GM21515 (cell line): ENCODE results near the gene VMAC.

ENCODE experiments used
- ATAC-seq: cut with Tn5 transposase; IDR thresholded peaks from one replicate; pipeline ENCODE4 v1.9.1; 2021; ENCODE audit not compliant: unreplicated experiment

The VMAC gene

DNA sequence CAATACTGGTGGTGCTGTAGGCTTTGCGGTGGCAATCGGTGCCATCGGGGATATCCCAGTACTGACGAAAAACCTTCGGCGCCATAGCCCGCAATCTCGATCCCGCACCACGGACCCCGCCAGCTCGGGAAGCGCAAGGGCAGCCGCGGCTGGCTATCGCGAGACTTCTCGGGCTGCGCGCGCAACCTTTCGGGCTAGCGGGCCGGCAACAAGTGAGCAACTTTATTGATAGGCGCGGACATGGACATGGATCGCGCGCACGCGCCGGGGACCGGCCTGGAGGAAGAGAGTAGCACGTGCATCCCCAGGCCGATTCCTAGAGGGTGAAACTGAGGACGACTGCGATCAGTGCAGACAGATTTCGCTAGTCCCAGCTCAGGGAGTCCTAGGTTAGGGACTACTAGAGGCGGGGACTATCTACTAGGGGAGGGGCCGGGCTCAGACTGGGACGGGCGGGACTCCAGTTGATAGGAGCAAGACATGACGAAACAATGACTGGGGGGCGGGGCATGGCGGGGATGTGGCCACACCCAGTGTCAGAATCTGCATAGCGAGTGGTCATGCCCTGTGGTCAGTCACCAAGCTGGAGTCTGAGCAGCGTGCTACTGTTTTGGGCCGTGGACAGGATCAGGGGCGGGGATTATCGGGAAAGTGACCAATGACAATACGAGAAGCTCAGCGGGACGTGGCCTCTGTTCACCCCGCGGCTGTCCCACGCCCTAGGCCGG is 884 bp upstream of the VMAC start, which contains the start of gene NDUFA11:
Gene NDUFA11 (minus strand): TSS at position 167 of the 728 bp plus-strand sequence. CDS start 82 bp downstream, at position 85.
- ATAC-seq: peak; percentile 32

DNA sequence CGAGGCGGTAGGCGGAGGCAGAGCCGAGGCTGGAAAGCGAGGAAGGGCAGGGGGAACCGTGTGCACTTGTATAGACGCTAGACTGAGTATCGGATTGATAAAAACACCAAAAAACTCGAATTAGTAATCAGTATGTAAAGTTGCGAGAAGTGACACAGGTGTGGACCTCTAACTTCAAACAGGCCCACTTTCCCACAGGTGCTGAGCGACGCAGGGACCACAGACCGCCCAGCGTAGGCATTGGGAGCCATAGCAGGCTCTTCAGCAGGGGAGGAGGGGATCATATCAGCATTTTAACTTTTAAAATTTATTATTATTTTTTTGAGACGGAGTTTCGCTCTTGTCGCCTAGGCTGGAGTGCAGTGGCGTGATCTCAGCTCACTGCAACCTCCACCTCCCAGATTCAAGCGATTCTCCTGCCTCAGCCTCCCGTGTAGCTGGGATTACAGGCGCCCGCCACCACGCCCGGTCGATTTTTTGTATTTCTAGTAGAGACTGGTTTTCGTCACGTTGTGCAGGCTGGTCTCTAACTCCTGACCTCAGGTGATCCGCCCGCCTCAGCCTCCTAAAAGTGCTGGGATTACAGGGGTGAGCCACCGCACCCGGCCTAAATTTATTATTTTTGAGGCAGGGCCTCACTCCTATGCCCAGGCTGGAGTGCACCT is 574 bp downstream of the VMAC start:
- ATAC-seq: no peak

DNA sequence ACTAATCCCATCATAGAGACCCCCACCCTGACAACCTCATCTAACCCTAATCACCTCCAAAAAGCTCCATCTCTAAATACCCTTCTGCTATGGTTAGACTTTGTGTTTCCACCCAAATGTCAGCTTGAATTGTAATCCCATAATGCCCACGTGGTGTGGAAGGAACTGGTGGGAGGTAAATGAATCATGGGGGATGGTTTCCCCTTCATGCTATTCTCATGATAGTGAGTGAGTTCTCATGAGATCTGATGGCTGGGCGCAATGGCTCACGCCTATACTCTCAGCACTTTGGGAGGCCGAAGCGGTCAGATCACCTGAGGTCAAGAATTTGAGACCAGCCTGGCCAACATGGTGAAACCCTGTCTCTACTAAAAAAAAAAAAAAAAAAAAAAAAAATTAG is 2.6 kb downstream of the VMAC start:
- ATAC-seq: no peak

DNA sequence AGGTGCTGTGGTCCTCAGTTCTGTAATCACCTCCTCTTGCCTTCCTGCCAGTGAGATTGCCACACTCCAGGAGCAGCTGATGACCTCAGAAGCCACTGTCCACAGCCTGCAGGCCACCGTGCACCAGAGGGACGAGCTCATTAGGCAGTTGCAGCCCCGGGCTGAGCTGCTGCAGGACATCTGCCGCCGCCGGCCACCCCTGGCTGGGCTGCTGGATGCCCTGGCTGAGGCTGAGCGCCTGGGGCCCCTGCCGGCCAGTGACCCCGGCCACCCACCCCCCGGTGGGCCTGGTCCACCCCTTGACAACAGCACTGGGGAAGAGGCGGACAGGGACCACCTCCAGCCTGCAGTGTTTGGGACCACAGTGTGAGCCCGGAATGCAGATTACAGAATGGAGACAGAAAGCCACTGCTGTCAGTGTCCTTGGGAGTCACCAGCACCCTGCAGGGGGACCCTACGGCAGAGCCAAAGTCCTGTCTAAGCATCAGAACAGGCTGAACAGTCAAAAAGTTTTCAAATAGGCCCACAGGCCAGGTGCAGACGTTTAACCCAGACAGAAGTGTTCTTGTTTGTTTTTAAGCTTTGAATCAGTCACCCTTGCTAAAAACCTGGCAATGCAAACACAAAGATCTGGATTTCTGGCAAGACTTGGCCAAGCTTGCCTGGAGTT is 4.2 kb downstream of the VMAC start:
- ATAC-seq: no peak

DNA sequence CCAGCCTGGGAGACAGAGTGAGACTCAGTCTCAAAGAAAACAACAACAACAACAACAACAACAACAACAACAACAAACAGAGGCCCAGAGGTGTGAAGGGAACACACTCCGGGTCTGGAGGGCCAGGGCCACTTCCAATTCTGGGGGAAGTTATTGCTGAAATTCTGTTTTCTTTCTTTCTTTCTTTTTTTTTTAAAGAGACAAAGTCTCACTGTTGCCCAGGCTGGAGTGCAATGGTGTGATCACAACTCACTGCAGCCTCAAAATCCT is 5.9 kb downstream of the VMAC start:
- ATAC-seq: no peak

DNA sequence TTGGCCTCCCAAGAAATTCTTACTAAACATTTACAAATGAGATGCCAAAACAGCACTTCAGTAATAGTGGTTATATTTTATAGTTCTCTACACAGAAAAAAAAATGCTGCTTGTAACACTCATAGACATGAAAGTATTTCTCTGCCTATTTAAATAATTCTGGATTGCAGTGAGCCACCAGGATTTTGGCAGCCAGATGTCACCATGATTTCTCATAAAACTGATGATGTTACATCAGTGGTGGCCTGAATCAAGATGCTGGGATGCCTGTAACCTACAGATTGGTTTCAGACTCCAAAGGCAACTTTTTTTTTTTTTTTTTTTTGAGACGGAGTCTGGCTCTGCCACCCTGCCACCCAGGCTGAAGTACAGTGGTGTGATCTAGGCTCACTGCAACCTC is 6.7 kb downstream of the VMAC start:
- ATAC-seq: no peak

DNA sequence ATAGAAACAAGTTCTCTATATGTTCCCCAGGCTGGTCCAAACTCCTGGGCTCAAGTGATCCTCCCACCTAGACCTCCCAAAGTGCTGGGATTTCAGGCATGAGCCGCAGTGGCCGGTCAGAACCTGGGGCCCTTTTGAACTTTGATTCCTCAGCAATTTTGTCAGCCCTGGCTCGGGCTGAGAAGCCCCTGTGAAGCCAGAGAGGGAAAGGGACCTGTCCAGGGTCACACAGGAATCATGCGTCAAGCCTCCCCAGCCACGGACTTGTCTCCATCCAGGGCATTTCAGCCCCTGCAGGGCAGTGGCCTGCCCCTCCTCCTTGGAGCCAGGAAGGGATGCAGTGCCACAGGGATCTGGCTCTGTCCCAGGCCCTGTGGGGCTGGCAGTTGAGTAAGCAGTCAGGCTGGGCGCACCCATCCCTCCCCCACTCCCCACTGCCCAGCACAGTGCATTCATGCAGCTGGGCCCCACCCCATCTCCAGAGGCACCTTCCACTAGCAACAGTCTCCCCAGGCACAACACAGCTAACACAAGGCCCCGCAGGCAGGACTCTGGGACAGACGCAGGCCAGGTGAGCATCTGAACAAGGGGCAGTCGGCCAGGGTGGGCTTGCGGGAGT is 9.2 kb downstream of the VMAC start, which contains the start of gene CAPS:
Gene CAPS (plus strand): TSS at position 516 of the 619 bp plus-strand sequence. CDS start 153 bp downstream, outside the sequence.
- no peak for ATAC-seq

DNA sequence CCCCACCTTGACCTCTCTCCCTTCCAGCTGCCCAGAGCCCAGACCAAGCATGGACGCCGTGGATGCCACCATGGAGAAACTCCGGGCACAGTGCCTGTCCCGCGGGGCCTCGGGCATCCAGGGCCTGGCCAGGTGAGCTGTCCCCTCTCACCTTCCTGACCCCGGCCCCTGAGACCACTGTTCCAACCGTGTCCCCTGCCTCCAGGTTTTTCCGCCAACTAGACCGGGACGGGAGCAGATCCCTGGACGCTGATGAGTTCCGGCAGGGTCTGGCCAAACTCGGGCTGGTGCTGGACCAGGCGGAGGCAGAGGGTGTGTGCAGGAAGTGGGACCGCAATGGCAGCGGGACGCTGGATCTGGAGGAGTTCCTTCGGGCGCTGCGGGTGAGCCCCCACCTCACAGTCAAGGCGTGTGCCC is 9.7 kb downstream of the VMAC start:
- no peak for ATAC-seq

DNA sequence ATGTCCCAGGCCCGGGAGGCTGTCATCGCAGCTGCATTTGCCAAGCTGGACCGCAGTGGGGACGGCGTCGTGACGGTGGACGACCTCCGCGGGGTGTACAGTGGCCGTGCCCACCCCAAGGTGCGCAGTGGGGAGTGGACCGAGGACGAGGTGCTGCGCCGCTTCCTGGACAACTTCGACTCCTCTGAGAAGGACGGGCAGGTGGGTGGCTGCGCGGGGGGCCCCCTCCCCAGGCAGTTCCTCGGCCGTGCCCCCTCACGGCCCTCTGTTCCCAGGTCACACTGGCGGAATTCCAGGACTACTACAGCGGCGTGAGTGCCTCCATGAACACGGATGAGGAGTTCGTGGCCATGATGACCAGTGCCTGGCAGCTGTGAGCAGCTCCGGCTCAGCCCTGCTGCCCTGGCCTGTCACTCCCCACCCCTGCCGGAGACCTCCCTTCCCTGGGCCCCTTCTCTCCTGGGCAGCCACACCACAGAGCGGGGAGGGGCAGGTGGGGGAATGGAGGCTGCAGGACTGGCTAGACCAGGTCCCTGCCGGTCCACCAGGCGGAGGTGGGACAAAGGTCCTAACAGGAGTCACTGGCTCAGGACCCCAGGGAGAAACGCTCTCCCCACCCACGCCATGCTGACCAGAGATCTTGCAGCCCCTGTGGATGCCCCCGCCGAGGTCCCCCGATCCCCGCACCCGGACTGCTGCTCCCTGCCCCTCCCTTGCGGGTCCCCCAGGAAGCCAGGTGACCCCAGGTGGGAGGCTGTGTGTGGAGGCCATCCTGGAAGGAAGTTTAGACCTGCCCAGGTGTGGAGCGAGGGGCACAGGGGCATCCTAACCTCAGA is 10.5 kb downstream of the VMAC start:
- no peak for ATAC-seq

DNA sequence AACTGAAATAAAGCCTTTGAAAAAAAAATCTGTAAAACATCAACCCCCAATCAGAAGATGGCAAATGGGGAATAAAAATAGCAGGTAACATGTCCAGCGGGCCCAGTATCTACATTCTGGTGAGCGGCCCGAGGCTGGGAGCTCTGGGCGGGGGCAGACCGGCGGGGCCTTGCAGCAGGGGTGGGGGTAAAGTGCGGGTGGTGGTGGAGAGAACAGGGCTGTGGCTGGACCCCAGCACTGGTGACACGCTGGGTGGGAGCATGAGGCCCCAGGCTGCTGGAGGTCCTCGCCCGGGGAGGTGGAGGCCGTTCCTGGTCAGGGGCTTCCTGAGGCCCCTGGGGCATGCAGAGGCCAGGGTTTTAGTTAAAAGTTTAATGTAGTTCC is 11.1 kb downstream of the VMAC start:
- no peak for ATAC-seq

DNA sequence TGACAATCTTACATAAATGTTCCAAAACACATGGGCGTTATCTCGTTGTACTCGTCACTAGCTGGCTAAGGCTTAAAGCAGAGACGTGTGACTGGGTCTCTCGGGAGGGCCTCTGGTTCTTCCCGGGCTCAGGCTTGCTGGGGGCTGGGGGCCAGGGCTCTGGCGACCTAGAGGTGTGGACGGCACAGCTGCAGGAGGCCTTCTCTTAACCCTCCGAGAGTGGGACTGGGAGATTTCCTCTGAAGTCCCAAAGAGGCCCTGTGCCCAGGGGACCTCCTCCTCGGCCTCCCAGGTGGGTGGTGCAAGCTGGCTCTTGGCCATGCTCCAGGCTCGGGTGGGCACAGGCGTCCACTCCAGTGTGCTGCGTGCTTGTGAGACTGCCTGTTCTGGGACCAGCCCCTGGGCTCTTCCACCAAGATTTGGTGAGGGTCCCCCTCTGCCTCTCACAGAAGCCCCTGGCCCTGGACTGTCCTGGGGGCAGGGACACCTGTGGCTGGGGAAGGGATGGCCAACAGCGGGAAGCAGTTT is 11.6 kb downstream of the VMAC start:
- no peak for ATAC-seq

DNA sequence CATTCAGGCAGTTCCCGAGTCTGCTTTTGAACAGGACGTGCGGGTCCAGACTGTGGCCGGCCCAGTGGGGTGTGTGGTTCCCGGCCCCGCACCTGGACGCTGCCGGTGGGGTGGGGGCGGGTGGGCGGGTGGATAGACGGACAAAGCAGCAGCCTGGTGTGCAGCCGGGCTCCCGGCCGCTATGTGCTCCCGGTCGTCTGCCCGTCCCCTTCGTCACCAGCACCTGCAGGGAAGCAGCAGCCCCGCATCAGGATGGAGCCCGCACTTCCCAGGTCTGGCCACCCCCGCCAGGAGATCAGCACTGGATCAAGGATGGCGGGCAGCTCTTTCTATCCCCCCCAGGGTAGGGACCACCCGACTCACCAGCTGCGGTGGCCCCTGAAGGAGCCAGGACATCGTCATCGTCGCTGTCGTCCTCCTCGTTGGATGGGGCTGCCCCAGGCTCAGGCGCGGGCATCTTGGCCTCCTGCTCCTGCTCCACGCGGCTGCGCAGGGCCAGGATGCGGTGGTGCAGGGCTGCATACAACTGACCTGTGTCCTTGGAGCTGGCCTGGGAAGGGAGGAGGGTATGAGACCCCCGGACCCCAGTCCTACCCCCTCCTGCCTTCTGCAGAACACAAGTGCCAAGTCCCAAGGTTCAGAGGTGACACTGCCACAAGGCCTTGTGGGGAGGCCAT is 12.9 kb downstream of the VMAC start:
- ATAC-seq: no peak

DNA sequence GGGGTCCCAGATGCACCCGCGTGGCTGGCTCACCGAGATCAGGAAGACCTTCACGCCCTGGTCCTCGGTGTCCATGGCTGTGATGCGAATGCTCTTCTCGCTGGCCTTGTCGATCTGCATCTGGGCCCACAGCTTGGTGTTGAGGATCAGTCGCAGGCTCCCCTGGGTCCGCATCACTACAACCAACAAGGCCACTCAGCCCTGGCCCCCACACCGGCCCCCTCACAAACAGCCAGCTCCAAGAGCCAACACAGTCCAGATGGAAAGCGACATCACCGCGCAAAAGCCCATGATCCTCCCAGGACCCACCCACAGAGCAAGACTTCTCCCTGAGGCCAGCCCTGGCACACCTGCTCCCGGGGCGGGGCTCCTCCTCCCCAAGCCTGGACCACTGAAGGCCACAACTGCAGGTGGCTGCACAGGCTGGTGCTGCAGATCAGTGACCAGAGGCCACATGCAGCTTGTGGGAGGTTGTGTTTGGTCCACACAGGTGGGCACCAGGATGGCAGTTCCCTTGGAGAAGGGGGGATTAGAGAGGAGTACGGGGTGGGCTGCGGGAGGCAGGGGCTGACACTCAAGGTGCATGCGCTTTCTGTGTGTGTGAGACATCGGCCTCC is 13.9 kb downstream of the VMAC start:
- no peak for ATAC-seq

DNA sequence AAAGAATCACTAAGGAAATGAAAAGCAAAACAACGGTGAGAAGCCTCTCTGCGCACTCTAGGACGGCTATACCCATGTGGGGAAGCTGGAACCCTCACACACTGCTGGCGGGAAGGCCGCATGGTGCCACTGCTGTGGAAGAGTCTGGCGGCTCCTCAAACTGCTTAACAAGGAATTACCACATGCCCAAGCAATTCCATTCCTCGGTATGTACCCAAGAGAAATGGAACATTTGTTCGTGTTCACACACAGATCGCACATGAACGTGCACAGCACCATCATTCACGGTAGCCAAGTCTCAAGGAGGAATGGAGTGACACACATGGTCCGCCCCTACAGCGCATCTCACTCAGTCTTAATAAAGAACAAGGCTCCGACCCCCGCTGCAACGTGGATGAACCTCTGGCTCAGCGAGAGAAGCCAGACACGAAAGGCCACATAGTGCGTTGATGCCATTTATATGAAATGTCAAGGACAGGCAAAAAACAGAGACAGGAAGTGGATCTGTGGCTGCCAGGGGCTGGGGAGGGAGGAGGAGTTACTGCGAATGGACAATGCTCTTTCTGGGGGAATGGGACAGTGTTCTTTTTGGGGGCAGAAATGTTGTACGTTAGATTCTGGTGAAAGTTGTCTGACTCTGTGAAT is 17.0 kb downstream of the VMAC start:
- no peak for ATAC-seq

DNA sequence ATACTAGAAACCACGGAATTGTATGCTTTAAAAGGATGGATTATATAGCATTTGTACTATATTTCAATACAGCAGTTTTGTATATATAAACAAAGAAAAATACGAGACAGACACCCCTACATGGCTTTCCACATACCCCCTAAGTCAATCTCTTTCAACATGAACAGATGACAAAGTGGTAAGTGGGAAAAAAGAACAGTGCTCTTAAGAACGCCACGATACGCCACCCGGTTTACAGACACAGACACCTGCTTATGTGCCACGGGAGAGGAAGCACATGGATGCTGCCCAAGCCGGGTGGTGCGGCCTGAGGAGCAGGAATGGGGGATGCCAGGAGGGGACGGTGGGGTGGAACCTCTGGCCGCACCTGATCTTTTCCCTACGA is 17.5 kb downstream of the VMAC start:
- no peak for ATAC-seq

DNA sequence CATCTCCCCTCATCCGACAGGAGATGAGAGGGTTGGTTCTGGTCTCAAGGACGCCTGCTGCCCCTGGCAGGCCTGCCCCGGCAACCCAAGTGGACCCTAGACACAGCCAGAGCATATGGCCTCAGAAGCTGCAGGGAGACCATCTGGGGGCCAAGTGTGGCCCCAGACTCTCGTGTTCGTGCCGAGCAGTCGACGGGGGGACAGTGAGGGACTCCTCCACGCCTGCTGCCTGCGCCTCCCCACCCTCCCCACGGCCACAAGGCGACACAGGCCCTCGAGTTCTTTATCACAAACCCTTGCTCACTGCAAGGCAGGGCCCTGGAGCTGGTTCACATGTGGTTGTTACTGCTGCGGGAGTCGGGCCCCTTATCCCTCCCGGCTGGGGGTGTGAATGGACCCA is 18.7 kb downstream of the VMAC start:
- no peak for ATAC-seq

DNA sequence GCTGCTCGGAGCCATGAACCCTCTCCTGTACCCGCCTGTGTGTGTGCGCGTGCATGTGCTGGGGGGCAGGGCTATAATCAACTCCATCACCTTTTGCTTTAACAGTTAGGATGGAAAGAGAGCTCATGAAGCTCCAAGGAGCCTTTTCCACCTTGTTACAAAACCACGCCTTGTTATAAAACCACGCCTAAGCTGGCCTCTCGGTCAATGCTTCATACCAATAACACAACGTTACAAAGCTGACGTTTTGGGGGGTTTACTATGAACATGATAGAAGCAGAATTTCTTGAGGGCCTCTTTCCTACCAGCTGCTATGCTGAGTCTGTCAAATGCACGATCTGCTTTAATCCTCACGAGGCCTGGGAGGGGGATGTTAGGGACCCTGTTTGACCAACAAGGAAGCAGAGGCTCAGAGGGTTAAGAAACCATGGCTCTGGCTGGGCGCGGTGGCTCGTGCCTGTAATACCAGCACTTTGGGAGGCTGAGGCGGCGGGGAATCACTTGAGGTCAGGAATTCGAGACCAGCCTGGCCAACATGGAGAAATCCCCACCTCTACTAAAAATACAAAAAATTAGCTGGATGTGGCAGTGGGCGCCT is 21.3 kb downstream of the VMAC start:
- ATAC-seq: no peak

DNA sequence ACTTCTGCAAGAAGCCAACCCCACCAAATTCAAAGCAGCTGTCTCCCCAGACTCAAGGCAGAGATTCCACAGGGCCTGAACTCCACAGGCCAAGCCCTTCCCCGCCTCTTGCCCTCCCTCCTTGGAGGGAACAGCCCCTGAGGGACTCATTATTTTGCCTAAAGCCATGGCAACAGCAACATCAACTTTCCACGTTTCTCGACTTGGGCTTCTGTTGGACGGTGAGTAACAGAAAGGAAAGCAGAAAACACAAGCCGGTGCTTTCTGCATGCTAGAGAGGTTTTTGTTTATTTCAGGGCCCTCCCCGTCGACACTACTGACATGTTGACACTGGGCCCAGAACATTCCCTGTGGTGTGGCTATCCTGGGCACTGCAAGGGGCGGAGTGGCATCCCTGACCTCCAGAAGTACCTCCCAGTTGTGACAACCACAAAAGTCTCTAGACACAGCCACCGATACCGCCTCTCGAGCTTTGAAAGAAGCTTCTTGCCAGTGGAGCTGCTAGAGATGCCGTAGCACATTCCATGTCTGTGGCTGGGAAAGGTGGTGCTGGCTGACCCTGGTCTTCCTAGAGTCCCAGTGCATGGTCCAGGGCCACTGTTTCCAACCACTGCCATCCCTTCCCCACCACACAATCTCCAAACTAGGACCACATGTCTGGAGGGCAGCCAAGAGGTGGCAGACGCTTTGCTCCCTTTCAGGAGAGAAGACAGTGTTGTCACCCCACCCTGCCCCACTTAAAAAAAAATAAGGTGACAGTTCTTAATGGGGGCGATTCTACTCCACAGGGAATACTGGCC is 22.2 kb downstream of the VMAC start:
- no peak for ATAC-seq
